ENCODE measurements around the gene PDZD8.

DNA sequence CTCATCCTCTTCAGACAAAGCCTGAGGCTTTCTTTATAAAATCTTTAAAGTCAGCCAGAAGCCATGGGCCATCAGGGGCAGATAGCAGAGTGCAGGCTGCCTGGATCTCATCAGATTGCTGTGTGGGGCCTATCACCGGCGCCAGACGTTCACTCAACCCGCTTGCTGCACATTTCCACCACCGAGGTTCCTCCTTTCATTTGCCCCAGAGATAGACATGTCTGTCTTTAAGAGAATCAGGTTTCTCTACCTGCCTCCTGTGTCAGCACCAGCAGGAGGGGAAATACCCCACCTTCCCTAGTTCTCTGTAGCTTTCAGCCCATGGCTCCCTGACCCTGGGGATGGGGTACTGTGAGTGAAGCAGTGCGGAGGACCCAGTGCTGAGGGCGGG is 112.3 kb downstream of the PDZD8 start:
- no peak for TF ChIP-seq RAD21 (conservative IDR thresholded peaks at IDR 0.05)
- TF ChIP-seq, protein P1, sequence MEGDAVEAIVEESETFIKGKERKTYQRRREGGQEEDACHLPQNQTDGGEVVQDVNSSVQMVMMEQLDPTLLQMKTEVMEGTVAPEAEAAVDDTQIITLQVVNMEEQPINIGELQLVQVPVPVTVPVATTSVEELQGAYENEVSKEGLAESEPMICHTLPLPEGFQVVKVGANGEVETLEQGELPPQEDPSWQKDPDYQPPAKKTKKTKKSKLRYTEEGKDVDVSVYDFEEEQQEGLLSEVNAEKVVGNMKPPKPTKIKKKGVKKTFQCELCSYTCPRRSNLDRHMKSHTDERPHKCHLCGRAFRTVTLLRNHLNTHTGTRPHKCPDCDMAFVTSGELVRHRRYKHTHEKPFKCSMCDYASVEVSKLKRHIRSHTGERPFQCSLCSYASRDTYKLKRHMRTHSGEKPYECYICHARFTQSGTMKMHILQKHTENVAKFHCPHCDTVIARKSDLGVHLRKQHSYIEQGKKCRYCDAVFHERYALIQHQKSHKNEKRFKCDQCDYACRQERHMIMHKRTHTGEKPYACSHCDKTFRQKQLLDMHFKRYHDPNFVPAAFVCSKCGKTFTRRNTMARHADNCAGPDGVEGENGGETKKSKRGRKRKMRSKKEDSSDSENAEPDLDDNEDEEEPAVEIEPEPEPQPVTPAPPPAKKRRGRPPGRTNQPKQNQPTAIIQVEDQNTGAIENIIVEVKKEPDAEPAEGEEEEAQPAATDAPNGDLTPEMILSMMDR (IDR thresholded peaks at IDR 0.05; ENCODE audit: poor library complexity, severe bottlenecking), result no peak
